ENCODE measurements around the gene SLC6A11. TPM values are rescaled to one million over a fixed set of nuclear protein-coding genes. Genes with fewer than 3 reads are reported as not detected.

SLC6A11 gene
- total and polyA plus RNA-seq, 2 of the 8 experiments (the other 6 are each of a cell fraction or from before 2014, with no cell fraction given), result 0.78 to 1.5 TPM

- DNase-seq (ENCODE audit: low read depth in 1 of 2, low spot score in 2 of 2), result no peak
- H3K4me1 ChIP-seq (replicated peaks in 1 of 4; ENCODE audit: control insufficient read depth in 3 of 4, insufficient read depth in 4 of 4, low read length in 3 of 4), result no peaks in the 10 kb centered on the region
- ChIA-PET POLR2A (ENCODE audit: partially characterized antibody) (no interaction called here), CTCF (ENCODE audit: partially characterized antibody) (interaction anchor here (0.5 to 2.0 kb wide), 5 partner anchors 11 to 1594 kb away, joined by 3 to 9 read pairs (median 5); no protein-coding TSS in a partner anchor)
- no peak overlapping the region for H3K4me3 ChIP-seq (ENCODE audit: extremely low read depth in 1 of 4, insufficient read depth in 2 of 4, low read depth in 3 of 4, low read length in 4 of 4)
- H2AK5ac ChIP-seq (ENCODE audit: low read depth, low read length), result no peak overlapping the region
- FAIRE-seq, result no peak
- H3K4me2 ChIP-seq (ENCODE audit: insufficient read depth in 1 of 2, low read depth in 2 of 2, low read length in 2 of 2), result no peak overlapping the region
- H2BK5ac ChIP-seq (ENCODE audit: low read depth, low read length), result no peak overlapping the region
- H3K14ac ChIP-seq (ENCODE audit: insufficient read length), result no peak overlapping the region
- peaks cover 2% of the 10 kb centered on the region; the same call in 1 of the 2 replicates for H3K23me2 ChIP-seq (ENCODE audit: low read depth, low read length)
- H2BK15ac ChIP-seq (ENCODE audit: low read length), result no peak overlapping the region
- no peak overlapping the region for H3K23ac ChIP-seq (ENCODE audit: insufficient read length)
- no peaks in the 10 kb centered on the region for H3K79me2 ChIP-seq (ENCODE audit: control insufficient read depth in 1 of 2, insufficient read depth in 2 of 2, low read length in 2 of 2)
- no peak overlapping the region for H3K27ac ChIP-seq (ENCODE audit: low read depth, low read length)
- no peaks in the 10 kb centered on the region for H3K9me3 ChIP-seq (ENCODE audit: insufficient read depth in 2 of 2, low read depth in 1 of 2, low read length in 1 of 2)
- H3K56ac ChIP-seq (replicated peaks; ENCODE audit: insufficient read length, low read depth, low read length), result no peak overlapping the region
- H2BK12ac ChIP-seq (ENCODE audit: low read depth, low read length), result no peak overlapping the region
- peaks cover 0 to 4% of the 10 kb centered on the region in 2 experiments for H4K20me1 ChIP-seq (replicated peaks in 1 of 2; ENCODE audit: control insufficient read depth in 1 of 2, insufficient read depth in 2 of 2, low read length in 2 of 2)
- no peak overlapping the region for H4K91ac ChIP-seq (replicated peaks; ENCODE audit: insufficient read length, low read length)
- no peak overlapping the region for H3K18ac ChIP-seq (ENCODE audit: extremely low read depth, low read length)
- no peak overlapping the region for H3K4ac ChIP-seq (replicated peaks; ENCODE audit: insufficient read length, low read depth, low read length)
- no peak overlapping the region for H2AFZ ChIP-seq (ENCODE audit: low read length)
- H4K8ac ChIP-seq (ENCODE audit: extremely low read depth, insufficient read depth, low read length), result no peak overlapping the region
- no peak overlapping the region for H3K9ac ChIP-seq (replicated peaks in 1 of 4; ENCODE audit: extremely low read depth in 1 of 4, low read depth in 3 of 4, low read length in 3 of 4)
- H2BK120ac ChIP-seq (replicated peaks; ENCODE audit: low read depth, low read length), result no peak overlapping the region
- H4K5ac ChIP-seq (ENCODE audit: insufficient read length, low read depth, low read length), result no peak overlapping the region
- H3K36me3 ChIP-seq (ENCODE audit: control insufficient read depth in 2 of 4, insufficient read depth in 4 of 4, low read length in 3 of 4), result no peaks in the 10 kb centered on the region
- no peaks in the 10 kb centered on the region for H3K79me1 ChIP-seq (ENCODE audit: low read depth, low read length)
- WGBS, 2 experiments (ENCODE audit: extremely low coverage in 1 of 2, insufficient coverage in 1 of 2, insufficient read length in 1 of 2, insufficient replicate concordance in 2 of 2, low coverage in 1 of 2, low lambda C conversion rate in 2 of 2, missing lambda C conversion rate in 1 of 2), result 67% methylated on average over 1 of the region's 4 CpGs; no CpG with 5 or more reads in 1 of the 2 experiments
- peaks cover 23 to 67% (median 56%) of the 10 kb centered on the region in 4 experiments for H3K27me3 ChIP-seq (replicated peaks in 1 of 4; ENCODE audit: control insufficient read depth in 3 of 4, extremely low read depth in 1 of 4, insufficient read depth in 3 of 4, low read length in 3 of 4)
- H2BK20ac ChIP-seq (ENCODE audit: low read length), result no peak overlapping the region
- TF ChIP-seq CBX8 (IDR thresholded peaks at IDR 0.05; ENCODE audit: borderline replicate concordance, low read depth, low read length) (no peak), BCL11A (IDR thresholded peaks at IDR 0.05; ENCODE audit: low read depth in 2 of 2, low read length in 2 of 2) (no peak), JUN (IDR thresholded peaks at IDR 0.05; ENCODE audit: low read depth, low read length) (no peak), JUND (IDR thresholded peaks at IDR 0.05; ENCODE audit: low read length) (no peak), NRF1 (IDR thresholded peaks at IDR 0.05; ENCODE audit: low read depth, low read length) (no peak), HDAC2 (IDR thresholded peaks at IDR 0.05; ENCODE audit: borderline replicate concordance in 1 of 2, low read depth in 2 of 2, low read length in 2 of 2) (no peak), EGR1 (IDR thresholded peaks at IDR 0.05; ENCODE audit: borderline replicate concordance, low read depth, low read length) (no peak), CTBP2 (IDR thresholded peaks at IDR 0.05; ENCODE audit: borderline replicate concordance, insufficient read depth, insufficient read length, low read length) (no peak), ASH2L (IDR thresholded peaks at IDR 0.05; ENCODE audit: low read length) (no peak), SP4 (IDR thresholded peaks at IDR 0.05; ENCODE audit: low read length) (no peak), NANOG (IDR thresholded peaks at IDR 0.05; ENCODE audit: insufficient read depth, low read depth, low read length, poor library complexity, severe bottlenecking) (no peak), SIN3A (conservative IDR thresholded peaks at IDR 0.05 in 1 of 2, IDR thresholded peaks at IDR 0.05 in 1 of 2; ENCODE audit: low read depth in 1 of 2, low read length in 2 of 2) (no peak), RXRA (IDR thresholded peaks at IDR 0.05; ENCODE audit: insufficient read depth, low read depth, low read length) (no peak), TEAD4 (IDR thresholded peaks at IDR 0.05; ENCODE audit: low read depth, low read length) (no peak)
Measured at GRCh38 chr3:10876661-10877060, 60.6 kb downstream of the SLC6A11 start.

Measured in H1 (cell line).